ENCODE data around the gene CALML5.

DNA sequence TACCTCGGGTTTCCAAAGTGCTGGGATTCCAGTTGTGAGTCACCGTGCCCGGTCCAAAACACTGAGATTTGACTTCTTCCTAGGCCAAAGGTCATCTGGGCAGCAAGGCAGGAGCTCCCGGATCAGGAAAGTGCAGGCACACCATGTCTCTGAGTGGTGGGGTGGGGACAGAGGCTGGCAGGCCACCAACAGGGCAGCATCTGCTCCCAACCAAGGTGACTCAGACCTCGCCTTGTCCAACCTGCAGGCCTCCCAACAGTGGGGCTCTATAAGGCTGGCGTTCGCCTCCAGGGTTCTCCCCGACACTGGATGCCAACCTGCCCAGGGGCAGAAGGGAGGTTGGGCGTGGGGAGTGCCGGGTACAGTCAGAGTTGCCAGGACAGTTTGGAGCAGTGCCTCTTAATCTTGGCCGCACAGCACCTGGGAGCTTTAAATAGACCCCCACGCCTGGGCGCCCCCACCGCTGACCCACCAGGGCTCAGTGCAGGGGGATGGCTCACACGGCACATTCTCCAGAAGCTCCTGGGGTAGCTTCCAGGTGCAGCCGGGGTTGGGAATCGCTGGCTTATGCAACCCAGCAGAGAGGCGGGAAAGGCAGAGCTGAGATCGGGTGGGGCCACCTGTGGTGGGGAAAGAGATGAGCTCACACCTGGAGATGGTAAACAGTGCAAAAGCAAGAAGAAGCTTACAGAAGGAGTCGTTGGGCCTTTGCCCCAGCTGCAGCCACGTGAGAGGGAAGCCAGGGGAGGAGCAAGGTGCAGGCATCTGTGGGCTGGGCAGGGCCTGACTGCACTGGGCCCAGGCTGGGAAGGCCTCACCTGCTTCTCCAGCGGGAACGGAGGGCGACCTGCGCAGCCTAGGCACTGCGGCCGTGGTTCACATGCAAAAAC lies 10.9 kb downstream of the CALML5 start:
- TF ChIP-seq EZH2 (IDR thresholded peaks at IDR 0.05) (no peak), POLR2AphosphoS5 (IDR thresholded peaks at IDR 0.05; ENCODE audit: borderline replicate concordance, low read depth, low read length) (no peak), FOXP2 (optimal IDR thresholded peaks at IDR 0.05; ENCODE audit: control extremely low read depth, extremely low read length, insufficient read depth) (no peak)

Measured in SK-N-MC (cell line).